GM12872 (cell line): ENCODE measurements around the gene MACF1.

Experiments used
- TF ChIP-seq, protein P1 (sequence below): IDR thresholded peaks from 3 replicates; pipeline ENCODE4 v1.5.1; 2011; ENCODE audit warnings: low read depth, mild to moderate bottlenecking, low read length, moderate library complexity; ENCODE audit not compliant: insufficient read depth

MACF1 gene

DNA sequence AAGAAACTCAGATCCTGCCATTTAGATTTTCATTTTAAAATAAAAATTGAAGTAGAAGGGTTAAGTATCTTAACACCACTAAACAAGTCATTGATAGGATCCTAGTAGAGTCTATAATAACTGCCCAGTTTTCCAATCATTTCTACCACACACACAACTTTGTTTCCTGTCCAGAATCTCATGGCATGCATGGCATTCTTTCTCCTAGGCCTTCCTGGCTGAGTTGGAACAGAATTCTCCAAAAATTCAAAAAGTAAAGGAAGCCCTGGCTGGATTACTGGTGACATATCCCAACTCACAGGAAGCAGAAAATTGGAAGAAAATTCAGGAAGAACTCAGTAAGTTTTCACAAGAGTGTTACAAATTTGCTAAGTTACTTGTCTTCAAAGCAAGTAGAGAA is 175.5 kb downstream of the MACF1 start:
- TF ChIP-seq, protein P1, sequence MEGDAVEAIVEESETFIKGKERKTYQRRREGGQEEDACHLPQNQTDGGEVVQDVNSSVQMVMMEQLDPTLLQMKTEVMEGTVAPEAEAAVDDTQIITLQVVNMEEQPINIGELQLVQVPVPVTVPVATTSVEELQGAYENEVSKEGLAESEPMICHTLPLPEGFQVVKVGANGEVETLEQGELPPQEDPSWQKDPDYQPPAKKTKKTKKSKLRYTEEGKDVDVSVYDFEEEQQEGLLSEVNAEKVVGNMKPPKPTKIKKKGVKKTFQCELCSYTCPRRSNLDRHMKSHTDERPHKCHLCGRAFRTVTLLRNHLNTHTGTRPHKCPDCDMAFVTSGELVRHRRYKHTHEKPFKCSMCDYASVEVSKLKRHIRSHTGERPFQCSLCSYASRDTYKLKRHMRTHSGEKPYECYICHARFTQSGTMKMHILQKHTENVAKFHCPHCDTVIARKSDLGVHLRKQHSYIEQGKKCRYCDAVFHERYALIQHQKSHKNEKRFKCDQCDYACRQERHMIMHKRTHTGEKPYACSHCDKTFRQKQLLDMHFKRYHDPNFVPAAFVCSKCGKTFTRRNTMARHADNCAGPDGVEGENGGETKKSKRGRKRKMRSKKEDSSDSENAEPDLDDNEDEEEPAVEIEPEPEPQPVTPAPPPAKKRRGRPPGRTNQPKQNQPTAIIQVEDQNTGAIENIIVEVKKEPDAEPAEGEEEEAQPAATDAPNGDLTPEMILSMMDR: no peak

DNA sequence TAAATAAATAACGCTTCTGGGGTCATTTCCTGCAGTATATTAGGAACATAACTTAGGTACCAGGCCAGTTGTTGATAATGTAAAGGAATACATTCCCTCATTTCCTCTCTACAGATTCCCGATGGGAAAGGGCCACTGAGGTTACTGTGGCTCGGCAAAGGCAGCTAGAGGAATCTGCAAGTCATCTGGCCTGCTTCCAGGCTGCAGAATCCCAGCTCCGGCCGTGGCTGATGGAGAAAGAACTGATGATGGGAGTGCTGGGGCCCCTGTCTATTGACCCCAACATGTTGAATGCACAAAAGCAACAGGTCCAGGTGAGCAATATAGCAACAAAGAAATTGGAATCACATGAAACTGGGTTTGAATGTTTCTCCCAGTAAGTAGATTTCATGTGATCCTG is 177.3 kb downstream of the MACF1 start:
- TF ChIP-seq, protein P1: no peak

DNA sequence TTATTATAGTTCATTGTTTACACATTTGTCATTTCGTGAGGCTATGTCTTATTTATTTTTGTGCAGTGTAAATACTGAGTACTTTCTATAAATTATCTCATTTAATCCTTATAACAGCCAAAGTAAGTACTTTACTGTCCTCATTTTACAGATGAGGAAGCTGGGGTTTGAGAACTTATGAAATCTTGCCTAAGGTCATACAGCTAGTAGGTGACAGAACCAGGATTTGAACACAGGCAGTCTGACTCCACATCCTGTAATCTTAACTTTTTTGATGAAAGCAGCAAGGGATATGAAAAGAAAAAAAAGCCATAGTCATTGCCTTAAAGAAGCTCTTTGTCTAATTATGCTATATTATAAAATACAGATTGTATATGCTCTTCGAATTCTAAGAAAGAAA is 179.8 kb downstream of the MACF1 start:
- TF ChIP-seq, protein P1: no peak

DNA sequence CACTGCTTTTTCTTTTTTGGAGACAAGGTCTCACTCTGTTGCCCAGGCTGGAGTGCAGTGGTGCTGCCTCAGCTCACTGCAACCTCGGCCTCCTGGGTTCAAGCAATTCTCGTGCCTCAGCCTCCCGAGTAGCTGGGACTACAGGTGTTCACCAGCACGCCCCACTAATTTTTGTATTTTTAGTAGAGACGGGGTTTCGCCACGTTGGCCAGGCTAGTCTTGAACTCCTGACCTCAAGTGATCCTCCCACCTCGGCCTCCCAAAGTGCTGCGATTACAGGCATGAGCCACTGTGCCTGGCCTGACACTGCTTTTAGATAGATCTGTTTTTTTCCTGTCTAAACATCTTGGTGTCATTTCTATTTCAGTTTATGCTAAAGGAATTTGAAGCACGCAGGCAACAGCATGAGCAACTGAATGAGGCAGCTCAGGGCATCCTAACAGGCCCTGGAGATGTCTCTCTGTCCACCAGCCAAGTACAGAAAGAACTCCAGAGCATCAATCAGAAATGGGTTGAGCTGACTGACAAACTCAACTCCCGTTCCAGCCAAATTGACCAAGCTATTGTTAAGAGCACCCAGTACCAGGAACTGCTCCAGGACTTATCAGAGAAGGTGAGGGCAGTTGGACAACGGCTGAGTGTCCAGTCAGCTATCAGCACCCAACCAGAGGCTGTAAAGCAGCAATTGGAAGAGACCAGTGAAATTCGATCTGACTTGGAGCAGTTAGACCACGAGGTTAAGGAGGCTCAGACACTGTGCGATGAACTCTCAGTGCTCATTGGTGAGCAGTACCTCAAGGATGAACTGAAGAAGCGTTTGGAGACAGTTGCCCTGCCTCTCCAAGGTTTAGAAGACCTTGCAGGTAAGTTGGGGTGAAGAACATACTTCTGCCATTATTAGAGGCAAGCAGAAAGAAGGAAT is 180.8 kb downstream of the MACF1 start:
- TF ChIP-seq, protein P1: no peak

DNA sequence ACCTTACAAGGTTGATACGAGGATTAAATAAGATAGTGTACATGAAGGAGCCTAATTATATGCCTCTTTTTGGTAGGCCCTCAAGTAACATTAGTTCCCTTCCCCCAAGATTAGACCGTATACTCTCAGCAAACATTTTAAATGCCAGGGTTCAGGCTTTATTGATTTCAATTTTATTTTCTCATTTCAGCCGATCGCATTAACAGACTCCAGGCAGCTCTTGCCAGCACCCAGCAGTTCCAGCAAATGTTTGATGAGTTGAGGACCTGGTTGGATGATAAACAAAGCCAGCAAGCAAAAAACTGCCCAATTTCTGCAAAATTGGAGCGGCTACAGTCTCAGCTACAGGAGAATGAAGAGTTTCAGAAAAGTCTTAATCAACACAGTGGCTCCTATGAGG is 182.5 kb downstream of the MACF1 start:
- TF ChIP-seq, protein P1: no peak

DNA sequence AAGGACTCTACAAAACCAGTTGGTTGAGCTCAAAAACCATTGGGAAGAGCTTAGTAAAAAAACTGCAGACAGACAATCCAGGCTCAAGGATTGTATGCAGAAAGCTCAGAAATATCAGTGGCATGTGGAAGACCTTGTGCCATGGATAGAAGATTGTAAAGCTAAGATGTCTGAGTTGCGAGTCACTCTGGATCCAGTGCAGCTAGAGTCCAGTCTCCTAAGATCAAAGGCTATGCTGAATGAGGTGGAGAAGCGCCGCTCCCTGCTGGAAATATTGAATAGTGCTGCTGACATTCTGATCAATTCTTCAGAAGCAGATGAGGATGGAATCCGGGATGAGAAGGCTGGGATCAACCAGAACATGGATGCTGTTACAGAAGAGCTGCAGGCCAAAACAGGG is 183.0 kb downstream of the MACF1 start:
- TF ChIP-seq, protein P1: peak; percentile 15; the same call in 1 of the 3 replicates

DNA sequence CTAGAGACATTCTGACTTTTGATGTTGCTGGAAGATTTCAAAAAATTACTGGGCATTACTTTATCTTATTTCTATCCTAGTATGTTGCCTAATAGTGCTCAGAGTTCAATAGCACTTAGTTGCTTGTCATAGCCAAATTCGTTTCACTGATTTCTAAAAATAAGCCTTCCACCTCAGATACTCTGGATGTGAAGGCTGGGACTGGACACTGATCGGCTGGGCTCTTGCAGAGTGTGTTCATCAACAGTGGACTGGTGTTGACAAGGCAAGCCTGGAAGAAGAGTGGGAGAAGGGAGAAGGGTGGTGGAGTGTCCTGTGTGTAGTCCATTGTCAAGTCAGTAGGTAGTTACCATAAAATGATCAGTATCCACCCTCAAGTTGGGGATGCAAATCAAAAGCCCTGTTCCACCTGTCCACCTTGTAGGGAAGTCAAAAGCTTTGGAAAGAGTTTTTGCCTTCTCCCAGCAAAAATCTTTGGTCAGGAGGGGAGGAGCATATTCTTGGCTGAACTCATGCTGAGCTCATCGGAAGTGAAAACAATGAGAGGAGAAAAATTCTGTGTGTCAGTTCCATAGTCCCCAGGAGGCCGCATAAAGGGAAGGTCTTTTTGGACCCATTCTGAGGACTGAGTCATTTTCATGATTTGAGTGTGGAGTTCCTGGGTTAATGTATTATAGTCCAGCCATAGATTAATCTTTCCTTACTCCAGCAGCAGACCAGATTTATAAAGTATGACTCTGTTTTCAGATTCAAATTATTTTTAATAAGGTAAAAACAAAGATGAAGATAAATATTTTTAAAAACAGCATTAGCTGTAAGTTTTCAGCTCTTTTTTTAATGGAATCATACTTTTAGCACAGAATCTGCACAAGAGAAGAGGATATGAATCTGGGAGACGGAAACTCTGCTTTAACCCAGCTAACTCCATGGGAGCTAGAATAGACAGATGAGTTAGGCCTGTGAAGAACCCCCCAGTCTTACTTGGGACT is 187.5 kb downstream of the MACF1 start:
- TF ChIP-seq, protein P1: no peak
